CD14-positive monocyte (primary cell): ENCODE measurements around the gene TEX261. TPM values are rescaled to one million over a fixed set of nuclear protein-coding genes. Genes with fewer than 3 reads are reported as not detected.

Experiments
- DNase-seq, 3 donors: peaks; one replicate each; pipeline ENCODE4 v3.0.0-alpha.2; 2011 to 2022
- H2AFZ ChIP-seq: 2 replicates; pipeline ENCODE4 v1.6.0; 2012; ENCODE audit warnings: mild to moderate bottlenecking, low read depth, low read length, inconsistent platforms; ENCODE audit not compliant: insufficient read depth, poor library complexity, severe bottlenecking
- H3K27ac ChIP-seq, 2 donors: 1 replicate in 1 of 2; 2 replicates in 1 of 2; pipeline ENCODE4 v1.5.1; 2012 to 2013; ENCODE audit warnings: low read length in 2 of 2, control low read depth in 1 of 2, inconsistent platforms in 1 of 2, low read depth in 1 of 2, mild to moderate bottlenecking in 1 of 2
- H3K27me3 ChIP-seq, 2 donors: one replicate each; pipeline versions ENCODE4 v1.6.0 to v1.6.1; 2011 to 2013; ENCODE audit warnings: low read length in 2 of 2; ENCODE audit not compliant: control insufficient read depth in 2 of 2, insufficient read depth in 2 of 2
- H3K36me3 ChIP-seq, 2 donors: replicated peaks in 1 of 2; 1 replicate in 1 of 2; 2 replicates in 1 of 2; pipeline versions ENCODE4 v1.5.1 to v1.6.1; 2012 to 2013; ENCODE audit warnings: low read length in 2 of 2, control low read depth in 1 of 2, inconsistent platforms in 1 of 2, mild to moderate bottlenecking in 1 of 2; ENCODE audit not compliant: insufficient read depth in 2 of 2, control insufficient read depth in 1 of 2
- H3K4me1 ChIP-seq, 2 donors: 1 replicate in 1 of 2; 2 replicates in 1 of 2; pipeline versions ENCODE4 v1.5.1 to v1.6.1; 2012 to 2013; ENCODE audit warnings: low read length in 2 of 2, control low read depth in 1 of 2, inconsistent platforms in 1 of 2, mild to moderate bottlenecking in 1 of 2, moderate library complexity in 1 of 2; ENCODE audit not compliant: insufficient read depth in 2 of 2, control insufficient read depth in 1 of 2
- H3K4me2 ChIP-seq: replicated peaks from 2 replicates; pipeline ENCODE3; 2012; ENCODE audit warnings: low read length, moderate library complexity, mild to moderate bottlenecking; ENCODE audit not compliant: poor library complexity, severe bottlenecking; ENCODE audit errors: extremely low read depth
- H3K4me3 ChIP-seq, 3 experiments: fragments of 200-600 bp in 1 of 3; sonication (generic) in 1 of 3; replicated peaks in 1 of 3; 1 replicate in 2 of 3; 2 replicates in 1 of 3; pipeline ENCODE4 v1.5.1; 2011 to 2013; ENCODE audit warnings: low read length in 3 of 3, mild to moderate bottlenecking in 3 of 3, control low read depth in 2 of 3, low read depth in 2 of 3, inconsistent platforms in 1 of 3, moderate library complexity in 1 of 3
- H3K79me2 ChIP-seq: 2 replicates; pipeline ENCODE4 v1.6.0; 2012; ENCODE audit warnings: mild to moderate bottlenecking, control low read depth, inconsistent platforms, low read length, moderate library complexity; ENCODE audit not compliant: insufficient read depth
- H3K9ac ChIP-seq: 2 replicates; pipeline ENCODE4 v1.6.0; 2017; ENCODE audit warnings: low read length, mild to moderate bottlenecking; ENCODE audit not compliant: insufficient read depth, poor library complexity, severe bottlenecking
- H3K9me3 ChIP-seq, 2 donors: replicated peaks in 1 of 2; 1 replicate in 1 of 2; 2 replicates in 1 of 2; pipeline versions ENCODE4 v1.5.1 to v1.6.1; 2012 to 2013; ENCODE audit warnings: low read length in 2 of 2, control low read depth in 1 of 2; ENCODE audit not compliant: control insufficient read depth in 1 of 2, insufficient read depth in 1 of 2
- H4K20me1 ChIP-seq: 2 replicates; pipeline ENCODE4 v1.6.0; 2012; ENCODE audit warnings: mild to moderate bottlenecking, low read length, control low read depth, moderate library complexity; ENCODE audit not compliant: insufficient read depth
- H3K27ac Mint-ChIP-seq, 7 donors: one replicate each; pipeline ENCODE4 v1.8.0; 2020; ENCODE audit warnings: mild to moderate bottlenecking in 7 of 7, mixed read lengths in 7 of 7, moderate library complexity in 6 of 7, inconsistent platforms in 2 of 7
- H3K27me3 Mint-ChIP-seq, 3 donors: one replicate each; pipeline ENCODE4 v1.8.0; 2021 to 2022; ENCODE audit warnings: low read depth in 3 of 3, mild to moderate bottlenecking in 3 of 3, mixed read lengths in 3 of 3, moderate library complexity in 3 of 3, inconsistent platforms in 1 of 3
- H3K36me3 Mint-ChIP-seq, 2 donors: one replicate each; pipeline ENCODE4 v1.8.0; 2020; ENCODE audit warnings: mixed read lengths in 2 of 2, inconsistent platforms in 1 of 2, mild to moderate bottlenecking in 1 of 2
- H3K4me1 Mint-ChIP-seq: one replicate; pipeline ENCODE4 v1.8.0; 2020; ENCODE audit warnings: mild to moderate bottlenecking, mixed read lengths
- H3K4me3 Mint-ChIP-seq, 2 donors: one replicate each; pipeline ENCODE4 v1.8.0; 2020; ENCODE audit warnings: mild to moderate bottlenecking in 2 of 2, mixed read lengths in 2 of 2, moderate library complexity in 1 of 2
- H3K9me3 Mint-ChIP-seq, 7 donors: one replicate each; pipeline ENCODE4 v1.8.0; 2020 to 2022; ENCODE audit warnings: mixed read lengths in 7 of 7, mild to moderate bottlenecking in 6 of 7, moderate library complexity in 6 of 7, inconsistent platforms in 2 of 7
- CTCF ChIP-seq: fragments of 200-600 bp; IDR thresholded peaks from one replicate; pipeline ENCODE4 v1.8.0; 2022; ENCODE audit warnings: antibody characterized with exemption, mild to moderate bottlenecking
- WGBS: methylation state at CpG from one replicate; pipeline ENCODE4 v1.1.5; 2013; ENCODE audit warnings: missing lambda C conversion rate; ENCODE audit not compliant: insufficient coverage; 5-methylcytosine and 5-hydroxymethylcytosine counted together
- intact Hi-C, 2 donors: fragments of 100-400 bp; cut with micrococcal nuclease; formaldehyde crosslinking; loops; one replicate each; pipeline versions ENCODE4 v1.15.0 to v1.15.1; 2023
- polyA plus RNA-seq, 3 donors: library from polyadenylated mRNA; depleted of rRNA in 1 of 3; unstranded in 2 of 3; stranded (reverse) in 1 of 3; fragments of 300-500 nt in 2 of 3; fragments of >200 nt in 1 of 3; fragmentation: Illumina TruSeq in 2 of 3; gene quantifications; 1 replicate in 2 of 3; 2 replicates in 1 of 3; pipeline ENCODE4 v1.2.3, GENCODE V29; 2012 to 2021

The TEX261 gene
- polyA plus RNA-seq, 3 donors = 20.1 to 32.2 (median 30.6) TPM

- Histone ChIP-seq H3K27me3 (no peaks in the 10 kb centered on the region), H3K4me3 (no peak overlapping the region), H2AFZ (no peak overlapping the region), H3K9me3 (no peaks in the 10 kb centered on the region), H4K20me1 (no peaks in the 10 kb centered on the region), H3K4me2 (no peak overlapping the region), H3K9ac (no peak overlapping the region), H3K27ac (no peak overlapping the region), H3K4me1 (peaks cover 14 to 20% of the 10 kb centered on the region in 2 donors), H3K36me3 (no peaks in the 10 kb centered on the region), H3K79me2 (no peaks in the 10 kb centered on the region)
- H3K27ac Mint-ChIP-seq = no peak overlapping the region
- intact Hi-C loops = no loop called here
- TF ChIP-seq CTCF = no peak
- WGBS = 92% methylated on average over 5 of the region's 6 CpGs
- H3K9me3 Mint-ChIP-seq = no peaks in the 10 kb centered on the region
- peaks cover 18% of the 10 kb centered on the region for H3K4me1 Mint-ChIP-seq
- no peak overlapping the region for H3K4me3 Mint-ChIP-seq
- DNase-seq = no peak
- no peaks in the 10 kb centered on the region for H3K36me3 Mint-ChIP-seq
- peaks cover 1 to 3% (median 2%) of the 10 kb centered on the region in 3 donors for H3K27me3 Mint-ChIP-seq
Observed at GRCh38 chr2:71003396-71003795, 8.7 kb upstream of the TEX261 start.

- H4K20me1 ChIP-seq = no peaks in the 10 kb centered on the region
- no peaks in the 10 kb centered on the region for H3K9me3 ChIP-seq
- no peak overlapping the region for H3K4me2 ChIP-seq
- H3K27me3 ChIP-seq = no peaks in the 10 kb centered on the region
- H3K4me1 Mint-ChIP-seq = peaks cover 18% of the 10 kb centered on the region
- peak overlapping the region in 1 of 7 donors; percentile 45 for H3K27ac Mint-ChIP-seq
- H3K9me3 Mint-ChIP-seq = no peaks in the 10 kb centered on the region
- H3K4me3 Mint-ChIP-seq = no peak overlapping the region
- H3K79me2 ChIP-seq = no peaks in the 10 kb centered on the region
- H3K36me3 Mint-ChIP-seq = no peaks in the 10 kb centered on the region
- no peak overlapping the region for H3K9ac ChIP-seq
- DNase-seq = no peak
- no peaks in the 10 kb centered on the region for H3K36me3 ChIP-seq
- no peak for TF ChIP-seq CTCF
- intact Hi-C loops = no loop called here
- H3K27me3 Mint-ChIP-seq = peaks cover 1 to 3% (median 2%) of the 10 kb centered on the region in 3 donors
- no peak overlapping the region for H3K4me3 ChIP-seq
- H2AFZ ChIP-seq = no peak overlapping the region
- peaks cover 14 to 20% of the 10 kb centered on the region in 2 donors for H3K4me1 ChIP-seq
- 98% methylated on average over 6 of the region's 11 CpGs for WGBS
- no peak overlapping the region for H3K27ac ChIP-seq
Observed at GRCh38 chr2:71001981-71002570, 7.4 kb upstream of the TEX261 start.
